Glutamatergic neuron (in vitro differentiated cells): ENCODE measurements around the gene CER1. TPM values are rescaled to one million over a fixed set of nuclear protein-coding genes. Genes with fewer than 3 reads are reported as not detected.

Experiments
- DNase-seq: peaks from one replicate; pipeline ENCODE4 v3.0.0; 2022
- H3K27ac Mint-ChIP-seq: one replicate; pipeline ENCODE4 v1.8.0; 2020; ENCODE audit warnings: mild to moderate bottlenecking, mixed read lengths, inconsistent platforms; ENCODE audit not compliant: unreplicated experiment
- H3K27me3 Mint-ChIP-seq: one replicate; pipeline ENCODE4 v1.8.0; 2020; ENCODE audit warnings: mild to moderate bottlenecking, moderate library complexity, mixed read lengths, inconsistent platforms; ENCODE audit not compliant: unreplicated experiment
- H3K36me3 Mint-ChIP-seq: one replicate; pipeline ENCODE4 v1.8.0; 2020; ENCODE audit warnings: mild to moderate bottlenecking, mixed read lengths, inconsistent platforms; ENCODE audit not compliant: unreplicated experiment
- H3K4me1 Mint-ChIP-seq: one replicate; pipeline ENCODE4 v1.8.0; 2020; ENCODE audit warnings: mild to moderate bottlenecking, low read depth, mixed read lengths, inconsistent platforms; ENCODE audit not compliant: unreplicated experiment
- H3K4me3 Mint-ChIP-seq: one replicate; pipeline ENCODE4 v1.8.0; 2020; ENCODE audit warnings: mild to moderate bottlenecking, mixed read lengths, inconsistent platforms; ENCODE audit not compliant: unreplicated experiment
- H3K9me3 Mint-ChIP-seq: one replicate; pipeline ENCODE4 v1.8.0; 2020; ENCODE audit warnings: mild to moderate bottlenecking, moderate library complexity, mixed read lengths, inconsistent platforms; ENCODE audit not compliant: unreplicated experiment
- total RNA-seq: library from RNA; stranded (reverse); fragmentation: NEBNext Ultra II Directional; extraction: Animal tissue kit (Norgen Biotek cat#: 25700); gene quantifications from one replicate; pipeline ENCODE4 v1.2.1, GENCODE V29; 2021; ENCODE audit not compliant: unreplicated experiment
- TF ChIP-seq, protein P1 (sequence below): fragments of 200-600 bp; sonication (generic); IDR thresholded peaks from one replicate; pipeline ENCODE4 v1.5.0; 2021; ENCODE audit not compliant: partially characterized antibody, unreplicated experiment

Gene CER1
- total RNA-seq, 1 donor from 2014 or later: 3.0 TPM

DNA sequence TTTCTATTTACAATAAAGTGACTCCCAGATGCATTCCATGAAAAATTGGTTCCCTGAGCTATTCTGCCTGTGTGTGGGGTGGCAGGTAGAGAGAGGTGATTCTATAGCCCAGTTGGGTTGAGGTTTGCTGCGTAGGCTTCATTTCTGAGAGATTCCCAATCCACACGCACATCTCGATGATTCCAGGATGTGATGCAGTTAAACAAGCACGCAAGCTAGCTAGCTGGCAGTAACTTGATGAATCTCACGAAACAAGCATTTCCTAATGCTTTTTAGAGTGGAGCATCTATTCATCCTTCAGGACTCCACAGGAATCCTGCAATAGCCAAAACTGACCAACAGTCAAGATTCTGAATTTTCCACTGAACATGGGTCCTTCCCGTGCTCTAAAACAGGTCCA lies 43.8 kb upstream of the CER1 start:
- Mint-ChIP-seq H3K27me3 (no peaks in the 10 kb centered on the region), H3K27ac (no peak overlapping the region), H3K9me3 (peaks cover 2% of the 10 kb centered on the region), H3K4me1 (peaks cover 8% of the 10 kb centered on the region), H3K36me3 (no peaks in the 10 kb centered on the region), H3K4me3 (no peak overlapping the region)
- TF ChIP-seq, protein P1, sequence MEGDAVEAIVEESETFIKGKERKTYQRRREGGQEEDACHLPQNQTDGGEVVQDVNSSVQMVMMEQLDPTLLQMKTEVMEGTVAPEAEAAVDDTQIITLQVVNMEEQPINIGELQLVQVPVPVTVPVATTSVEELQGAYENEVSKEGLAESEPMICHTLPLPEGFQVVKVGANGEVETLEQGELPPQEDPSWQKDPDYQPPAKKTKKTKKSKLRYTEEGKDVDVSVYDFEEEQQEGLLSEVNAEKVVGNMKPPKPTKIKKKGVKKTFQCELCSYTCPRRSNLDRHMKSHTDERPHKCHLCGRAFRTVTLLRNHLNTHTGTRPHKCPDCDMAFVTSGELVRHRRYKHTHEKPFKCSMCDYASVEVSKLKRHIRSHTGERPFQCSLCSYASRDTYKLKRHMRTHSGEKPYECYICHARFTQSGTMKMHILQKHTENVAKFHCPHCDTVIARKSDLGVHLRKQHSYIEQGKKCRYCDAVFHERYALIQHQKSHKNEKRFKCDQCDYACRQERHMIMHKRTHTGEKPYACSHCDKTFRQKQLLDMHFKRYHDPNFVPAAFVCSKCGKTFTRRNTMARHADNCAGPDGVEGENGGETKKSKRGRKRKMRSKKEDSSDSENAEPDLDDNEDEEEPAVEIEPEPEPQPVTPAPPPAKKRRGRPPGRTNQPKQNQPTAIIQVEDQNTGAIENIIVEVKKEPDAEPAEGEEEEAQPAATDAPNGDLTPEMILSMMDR: no peak
- no peak for DNase-seq

DNA sequence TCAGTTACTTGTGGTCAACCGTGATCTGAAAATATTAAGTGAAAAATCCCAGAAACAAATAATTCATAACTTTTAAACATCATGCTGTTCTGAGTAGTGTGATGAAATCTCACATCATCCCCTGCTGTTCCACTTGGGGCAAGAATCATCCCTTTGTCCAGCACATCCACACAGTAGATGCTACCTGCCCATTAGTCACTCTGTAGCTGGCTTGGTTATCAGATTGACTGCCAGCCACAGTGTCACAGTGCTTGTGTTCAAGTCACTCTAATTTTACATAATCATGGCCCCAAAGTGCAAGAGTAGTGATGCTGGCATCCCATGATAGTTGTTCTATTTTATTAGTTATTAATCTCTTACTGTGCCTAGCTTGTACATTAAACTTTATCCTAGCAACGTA lies 39.1 kb upstream of the CER1 start:
- no peaks in the 10 kb centered on the region for H3K36me3 Mint-ChIP-seq
- no peak for DNase-seq
- H3K27ac Mint-ChIP-seq: no peak overlapping the region
- no peak overlapping the region for H3K4me3 Mint-ChIP-seq
- no peaks in the 10 kb centered on the region for H3K27me3 Mint-ChIP-seq
- H3K4me1 Mint-ChIP-seq: peaks cover 2% of the 10 kb centered on the region
- peaks cover 2% of the 10 kb centered on the region for H3K9me3 Mint-ChIP-seq
- TF ChIP-seq, protein P1: no peak

DNA sequence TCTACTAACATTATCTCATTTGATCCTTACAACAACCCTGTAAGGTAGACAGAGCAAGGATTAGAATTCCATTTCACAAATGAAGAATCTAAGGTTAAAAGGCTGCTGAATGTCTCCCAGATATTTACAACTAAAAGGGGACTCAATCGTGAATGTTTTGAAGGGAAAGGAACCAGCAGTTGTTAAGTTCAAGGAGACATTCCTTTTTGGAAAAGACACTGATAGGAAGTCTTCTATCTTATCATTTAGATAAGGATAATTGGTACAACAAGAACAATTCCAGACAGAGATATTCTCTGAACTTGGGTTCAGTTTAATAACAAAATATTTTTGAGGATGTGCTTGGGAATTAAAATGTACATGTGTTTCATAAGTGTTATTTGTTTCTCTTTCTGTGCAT lies 37.5 kb upstream of the CER1 start:
- TF ChIP-seq, protein P1: no peak
- H3K4me3 Mint-ChIP-seq: no peak overlapping the region
- no peak overlapping the region for H3K27ac Mint-ChIP-seq
- H3K9me3 Mint-ChIP-seq: peaks cover 2% of the 10 kb centered on the region
- H3K27me3 Mint-ChIP-seq: no peaks in the 10 kb centered on the region
- H3K4me1 Mint-ChIP-seq: no peaks in the 10 kb centered on the region
- no peaks in the 10 kb centered on the region for H3K36me3 Mint-ChIP-seq
- no peak for DNase-seq

DNA sequence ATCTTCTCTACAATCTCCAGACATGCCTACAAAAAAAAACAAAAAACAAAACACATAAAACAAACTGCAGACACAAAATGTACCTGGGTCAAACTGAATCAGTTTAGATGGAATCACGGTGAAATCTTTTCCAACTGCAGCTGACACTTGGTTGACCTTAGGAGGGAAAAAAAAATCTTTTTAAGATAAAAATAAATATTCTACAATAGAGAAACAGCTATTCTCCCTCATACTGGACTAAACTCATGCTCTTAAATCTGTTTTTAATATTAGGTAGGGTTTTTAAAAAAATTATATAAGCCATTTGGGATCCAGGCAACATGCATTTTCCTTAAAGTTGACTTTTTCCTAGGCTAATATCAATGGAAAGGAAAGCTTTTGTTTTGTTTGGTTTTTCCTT lies 33.8 kb upstream of the CER1 start:
- Mint-ChIP-seq H3K9me3 (no peaks in the 10 kb centered on the region), H3K27me3 (no peaks in the 10 kb centered on the region), H3K4me3 (no peak overlapping the region), H3K27ac (no peak overlapping the region), H3K36me3 (no peaks in the 10 kb centered on the region), H3K4me1 (no peaks in the 10 kb centered on the region)
- DNase-seq: no peak
- TF ChIP-seq, protein P1: no peak

DNA sequence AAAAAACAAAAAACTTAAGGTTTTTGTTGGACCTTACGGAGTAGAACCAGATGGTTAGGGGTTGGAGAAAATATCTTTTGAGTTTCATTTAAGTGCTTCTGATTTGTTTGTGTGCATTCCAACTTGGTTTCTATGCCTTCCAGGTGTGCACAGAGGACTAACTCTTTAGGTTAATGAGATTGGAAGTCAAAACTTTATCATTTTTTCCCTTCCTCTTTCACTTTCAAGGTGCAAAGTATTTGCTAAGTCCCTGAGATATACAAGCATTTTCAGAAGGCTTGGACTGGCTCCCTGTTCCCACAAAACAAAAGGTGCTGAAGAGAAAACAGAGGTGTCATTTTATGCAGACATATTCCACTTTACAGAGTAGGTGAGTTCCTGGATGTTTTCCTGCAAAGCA lies 30.3 kb upstream of the CER1 start:
- DNase-seq: no peak
- Mint-ChIP-seq H3K4me1 (peaks cover 10% of the 10 kb centered on the region), H3K4me3 (no peak overlapping the region), H3K36me3 (no peaks in the 10 kb centered on the region), H3K27me3 (no peaks in the 10 kb centered on the region), H3K9me3 (no peaks in the 10 kb centered on the region), H3K27ac (no peak overlapping the region)
- TF ChIP-seq, protein P1: no peak
